HG02759 (cell line): Measurements from ENCODE around the gene AKT3.
A peak's percentile ranks its signal among the peaks of the same experiment; 100 is the strongest.

Experiments used
- ATAC-seq: cut with Tn5 transposase; IDR thresholded peaks from one replicate; pipeline ENCODE4 v1.9.1; 2021; ENCODE audit warnings: mild to moderate bottlenecking, moderate library complexity; ENCODE audit not compliant: unreplicated experiment

The AKT3 gene

GRCh38 chr1:243621973-243622372, 228.1 kb downstream of the AKT3 start:
- ATAC-seq = no peak

DNA sequence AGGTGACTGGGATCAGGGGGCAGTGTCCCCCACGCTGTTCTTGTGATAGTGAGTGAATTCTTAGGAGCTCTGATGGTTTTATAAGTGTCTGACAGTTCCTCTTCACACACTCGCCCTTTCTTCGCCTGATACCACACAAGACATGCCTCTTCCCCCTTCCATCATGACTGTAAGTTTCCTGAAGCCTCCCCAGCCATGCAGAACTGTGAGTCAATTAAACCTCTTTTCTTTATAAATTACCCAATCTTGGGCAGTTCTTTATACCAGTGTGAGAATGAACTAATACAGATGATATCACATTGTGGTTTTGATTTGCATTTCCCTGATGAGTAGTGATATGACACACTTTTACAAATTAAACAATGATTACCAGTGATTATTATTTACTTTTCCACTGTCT, 229.9 kb downstream of the AKT3 start:
- ATAC-seq = no peak

- ATAC-seq = no peak
Observed at GRCh38 chr1:243609698-243610097, 240.3 kb downstream of the AKT3 start.

GRCh38 chr1:243605604-243606003, 244.4 kb downstream of the AKT3 start:
- no peak for ATAC-seq

- no peak for ATAC-seq
Observed at GRCh38 chr1:243601720-243602119, 248.3 kb downstream of the AKT3 start.

DNA sequence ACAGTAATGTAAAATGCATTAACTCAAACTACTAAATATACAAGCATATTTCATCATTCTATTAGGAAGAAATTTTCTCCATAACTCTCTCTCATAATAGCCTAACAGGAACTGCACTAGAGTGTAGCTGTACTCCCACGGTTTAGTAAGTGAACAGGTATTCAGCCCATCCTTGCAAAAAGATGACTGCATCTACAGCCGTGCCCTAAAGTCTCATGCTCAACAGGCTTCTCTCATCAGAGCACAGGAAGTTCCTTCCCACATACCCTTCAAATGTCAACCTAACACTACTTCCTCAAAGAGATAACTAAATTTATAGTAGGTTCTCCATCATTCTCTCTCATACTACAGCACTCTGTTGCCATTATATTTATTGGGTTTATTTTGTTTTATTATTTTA, 251.6 kb downstream of the AKT3 start:
- ATAC-seq = peak; percentile 52

DNA sequence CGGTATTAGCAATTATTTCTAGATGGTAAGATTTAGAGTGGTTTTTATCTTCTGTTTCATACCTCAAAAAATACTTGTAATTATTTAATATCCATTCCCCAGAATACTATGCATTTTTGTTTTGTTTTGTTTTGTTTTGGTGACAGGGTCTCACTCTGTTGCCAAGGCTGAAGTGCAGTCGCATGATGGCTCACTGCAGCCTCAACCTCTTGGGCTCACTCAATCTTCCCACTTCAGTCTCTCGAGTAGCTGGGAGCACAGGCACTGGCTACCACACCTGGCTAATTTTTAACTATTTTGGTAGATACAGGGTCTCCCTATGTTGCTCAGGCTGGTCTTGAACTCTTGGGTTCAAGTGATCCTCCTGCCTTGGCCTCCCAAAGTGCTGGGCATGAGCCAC, 252.7 kb downstream of the AKT3 start:
- ATAC-seq = no peak

DNA sequence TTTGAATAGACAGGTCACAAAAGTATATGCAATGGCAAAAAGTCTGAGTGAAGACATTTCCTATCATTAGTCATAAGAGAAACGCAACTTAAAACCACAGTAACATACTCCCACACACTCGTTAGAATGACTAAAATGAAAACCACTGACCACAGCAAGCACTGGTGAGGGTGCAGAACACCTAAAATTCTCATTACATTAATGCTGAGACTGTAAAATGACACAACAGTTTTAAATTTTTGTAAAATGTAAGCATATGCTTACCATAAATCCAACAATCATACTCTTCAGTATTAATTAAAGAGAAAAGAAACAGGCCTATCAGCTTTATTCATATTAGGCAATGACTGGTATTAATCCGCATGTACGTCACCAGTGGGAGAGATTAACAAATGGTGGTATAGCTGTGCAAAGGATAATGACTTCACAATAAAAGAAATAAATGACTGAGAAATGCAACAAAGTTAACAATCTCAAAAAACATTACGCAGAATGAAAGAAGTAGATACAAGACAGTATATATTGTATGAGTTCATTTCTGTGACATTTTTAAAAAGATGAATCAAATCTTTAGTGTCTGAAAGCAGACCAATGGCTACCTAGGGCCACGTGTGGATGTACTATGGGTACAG, 253.5 kb downstream of the AKT3 start:
- peak; percentile 97 for ATAC-seq

DNA sequence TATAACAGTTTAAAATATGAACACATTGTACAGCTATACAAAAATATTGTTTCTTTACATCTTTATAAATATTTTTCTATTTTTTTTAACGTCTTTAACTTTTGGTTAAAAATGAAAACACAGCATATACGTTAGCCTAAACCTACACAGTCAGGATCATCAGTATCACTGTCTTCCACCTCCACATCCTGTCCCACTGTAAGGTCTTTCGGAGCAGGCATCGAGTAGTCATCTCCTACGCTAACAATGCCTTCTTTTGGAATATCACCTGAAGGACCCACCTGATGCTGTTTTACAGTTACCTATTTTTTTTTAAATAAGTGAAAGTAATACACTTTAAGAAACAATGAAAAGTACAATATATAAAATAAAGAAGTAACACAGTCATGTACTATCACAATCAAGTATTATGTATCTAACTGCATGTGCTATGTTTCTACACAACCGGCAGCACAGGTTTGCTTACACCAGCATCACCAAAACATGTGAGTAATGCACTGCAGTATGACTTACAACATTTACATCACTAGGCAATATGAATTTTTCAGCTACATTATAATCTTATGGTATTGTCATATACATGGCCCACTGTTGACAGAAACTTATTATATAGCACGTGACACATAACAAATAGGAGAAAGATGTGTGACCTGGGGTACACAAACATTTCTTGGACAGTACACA, 254.4 kb downstream of the AKT3 start:
- peak; percentile 6 for ATAC-seq

GRCh38 chr1:243594455-243594854, 255.6 kb downstream of the AKT3 start:
- no peak for ATAC-seq

DNA sequence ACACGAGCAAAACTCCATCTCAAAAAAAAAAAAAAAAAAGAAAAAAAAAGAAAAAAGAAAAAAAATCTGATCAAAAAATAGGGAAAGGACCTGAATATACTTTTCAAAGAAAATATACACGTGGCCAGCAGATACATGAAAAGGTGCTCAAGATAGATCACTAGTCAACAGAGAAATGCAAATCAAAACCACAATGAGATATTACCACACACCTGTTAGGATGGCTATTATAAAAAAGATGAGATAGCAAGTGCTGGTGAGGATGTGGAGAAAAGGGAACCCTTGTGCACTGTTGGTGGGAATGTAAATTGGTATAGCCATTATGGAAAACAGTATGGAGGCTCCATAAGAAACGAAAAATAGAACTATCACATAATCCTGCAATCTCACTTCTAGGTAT, 260.8 kb downstream of the AKT3 start:
- peak; percentile 77 for ATAC-seq

- ATAC-seq = peak; percentile 93
Observed at GRCh38 chr1:243587823-243588560, 262.1 kb downstream of the AKT3 start.

- no peak for ATAC-seq
Observed at GRCh38 chr1:243587285-243587684, 262.8 kb downstream of the AKT3 start.

- no peak for ATAC-seq
Observed at GRCh38 chr1:243585982-243586381, 264.1 kb downstream of the AKT3 start.

- no peak for ATAC-seq
Observed at GRCh38 chr1:243582326-243582725, 267.7 kb downstream of the AKT3 start.

DNA sequence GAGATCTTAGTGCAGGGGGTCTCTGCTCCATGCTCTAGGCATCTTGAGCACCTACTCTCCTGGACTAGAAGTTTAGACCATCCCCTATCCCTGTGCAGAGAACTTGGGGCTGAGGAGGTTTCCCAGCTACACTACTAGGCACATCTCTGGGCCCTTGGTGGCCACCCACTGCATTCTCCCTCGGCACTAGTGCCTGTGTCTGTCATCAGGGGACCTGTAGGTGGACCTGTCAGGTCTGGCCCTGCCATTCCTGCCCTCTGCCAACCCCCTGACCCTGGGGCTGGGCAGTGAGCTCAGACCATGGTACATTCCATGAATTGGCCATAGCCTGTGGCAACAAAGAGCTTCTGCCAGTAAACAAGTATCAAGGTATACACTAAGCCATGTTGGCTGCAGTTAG, 269.1 kb downstream of the AKT3 start:
- no peak for ATAC-seq

GRCh38 chr1:243580072-243580471, 270.0 kb downstream of the AKT3 start:
- ATAC-seq = no peak

- ATAC-seq = no peak
Observed at GRCh38 chr1:243575070-243575469, 275.0 kb downstream of the AKT3 start.

DNA sequence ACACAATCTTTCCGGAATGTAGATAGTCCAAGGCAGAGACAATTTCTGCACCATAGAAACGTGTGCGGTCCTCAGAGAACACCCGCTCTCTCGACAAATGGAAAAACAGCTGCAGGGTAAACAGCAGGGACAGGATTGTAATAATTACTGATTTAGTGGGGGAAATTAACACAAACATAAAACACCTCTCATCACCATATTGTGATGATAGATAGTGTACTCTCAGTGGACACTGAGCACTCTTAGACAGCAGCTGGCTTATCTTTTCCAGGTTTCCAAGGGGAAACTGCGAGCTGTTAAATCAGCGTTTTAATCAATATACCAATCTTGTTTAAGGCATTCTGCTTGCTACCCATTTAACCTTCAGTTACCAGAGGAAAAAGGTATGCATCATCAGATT, 277.1 kb downstream of the AKT3 start:
- no peak for ATAC-seq

GRCh38 chr1:243568793-243569192, 281.2 kb downstream of the AKT3 start:
- ATAC-seq = no peak

DNA sequence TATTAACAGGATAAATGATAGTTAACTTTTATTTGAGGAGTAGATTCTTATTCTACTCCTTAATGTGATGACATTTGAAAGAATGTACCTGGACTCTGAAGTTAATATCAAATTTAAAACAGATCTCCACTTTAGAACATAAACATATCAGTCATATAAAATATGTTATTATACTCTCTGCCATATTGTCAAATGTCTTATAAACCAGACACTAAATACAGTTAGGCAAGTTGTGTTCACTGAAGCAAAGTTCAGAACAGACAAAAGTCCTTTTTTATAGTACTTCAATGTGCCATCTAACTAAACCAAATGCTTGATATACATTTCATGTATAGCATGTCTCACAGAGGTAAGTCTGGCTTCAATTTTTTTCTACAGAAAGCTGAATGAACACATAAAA, 285.2 kb downstream of the AKT3 start:
- ATAC-seq = no peak

- no peak for ATAC-seq
Observed at GRCh38 chr1:243563732-243564131, 286.3 kb downstream of the AKT3 start.
